ENCODE results near the gene ZFHX2.
"Not testable (repeated sequence)": the region's sequence is repeated elsewhere in the genome, so short reads cannot be mapped to it uniquely, and the experiment has no call there.

ZFHX2 gene

GRCh38 chr14:23590198-23590597 lies 38.6 kb upstream of the ZFHX2 start:
- no peak overlapping the region for H2AFZ ChIP-seq (ENCODE audit: low read length)
- no peaks in the 10 kb centered on the region for H3K27me3 ChIP-seq (ENCODE audit: insufficient read depth, low read length)
- H3K36me3 ChIP-seq (ENCODE audit: insufficient read depth, low read length), result no peaks in the 10 kb centered on the region
- no peak overlapping the region for H3K4me2 ChIP-seq (ENCODE audit: low read length)
- no peak overlapping the region for H3K27ac ChIP-seq (ENCODE audit: low read depth, low read length, poor library complexity, severe bottlenecking)
- no peaks in the 10 kb centered on the region for H3K79me2 ChIP-seq (ENCODE audit: insufficient read depth, low read length)
- no peaks in the 10 kb centered on the region for H3F3A ChIP-seq (ENCODE audit: insufficient read depth, low read length)
- no peaks in the 10 kb centered on the region for H3K4me1 ChIP-seq (ENCODE audit: insufficient read depth, low read length, severe bottlenecking)
- H3K9ac ChIP-seq (ENCODE audit: low read length), result no peak overlapping the region
- H3K9me3 ChIP-seq (ENCODE audit: low read length), result no peaks in the 10 kb centered on the region
- H3K9me2 ChIP-seq (ENCODE audit: low read depth, low read length), result no peaks in the 10 kb centered on the region
- H3K4me3 ChIP-seq (ENCODE audit: low read depth, low read length, poor library complexity, severe bottlenecking), result no peak overlapping the region
- TF ChIP-seq CTCF (IDR thresholded peaks at IDR 0.05; ENCODE audit: low read length) (no peak), EZH2 (IDR thresholded peaks at IDR 0.05; ENCODE audit: borderline replicate concordance, low read length) (no peak)
- no peaks in the 10 kb centered on the region for H4K20me1 ChIP-seq (ENCODE audit: insufficient read depth, low read length)

GRCh38 chr14:23589606-23590005 lies 38.0 kb upstream of the ZFHX2 start:
- Histone ChIP-seq H3K9ac (ENCODE audit: low read length) (no peak overlapping the region), H3K27me3 (ENCODE audit: insufficient read depth, low read length) (no peaks in the 10 kb centered on the region)

GRCh38 chr14:23588884-23589598 lies 37.5 kb upstream of the ZFHX2 start:
- Histone ChIP-seq H3F3A (ENCODE audit: insufficient read depth, low read length) (no peaks in the 10 kb centered on the region), H2AFZ (ENCODE audit: low read length) (no peak overlapping the region), H3K4me3 (ENCODE audit: low read depth, low read length, poor library complexity, severe bottlenecking) (no peak overlapping the region), H3K36me3 (ENCODE audit: insufficient read depth, low read length) (no peaks in the 10 kb centered on the region), H3K27me3 (ENCODE audit: insufficient read depth, low read length) (no peaks in the 10 kb centered on the region), H3K9me3 (ENCODE audit: low read length) (no peaks in the 10 kb centered on the region), H3K4me2 (ENCODE audit: low read length) (no peak overlapping the region), H3K9me2 (ENCODE audit: low read depth, low read length) (no peaks in the 10 kb centered on the region), H3K9ac (ENCODE audit: low read length) (no peak overlapping the region), H3K4me1 (ENCODE audit: insufficient read depth, low read length, severe bottlenecking) (no peaks in the 10 kb centered on the region), H3K79me2 (ENCODE audit: insufficient read depth, low read length) (no peaks in the 10 kb centered on the region), H4K20me1 (ENCODE audit: insufficient read depth, low read length) (no peaks in the 10 kb centered on the region), H3K27ac (ENCODE audit: low read depth, low read length, poor library complexity, severe bottlenecking) (no peak overlapping the region)
- no peak for TF ChIP-seq EZH2 (IDR thresholded peaks at IDR 0.05; ENCODE audit: borderline replicate concordance, low read length)
- peak; percentile 81 for TF ChIP-seq CTCF (IDR thresholded peaks at IDR 0.05; ENCODE audit: low read length)

More at GRCh38 chr14:23589606-23590005, 38.0 kb upstream of the ZFHX2 start:
- no peak for TF ChIP-seq CTCF (IDR thresholded peaks at IDR 0.05; ENCODE audit: low read length)
- TF ChIP-seq EZH2 (IDR thresholded peaks at IDR 0.05; ENCODE audit: borderline replicate concordance, low read length), result no peak
- no peaks in the 10 kb centered on the region for H3K36me3 ChIP-seq (ENCODE audit: insufficient read depth, low read length)
- H3K27ac ChIP-seq (ENCODE audit: low read depth, low read length, poor library complexity, severe bottlenecking), result no peak overlapping the region
- H3K4me3 ChIP-seq (ENCODE audit: low read depth, low read length, poor library complexity, severe bottlenecking), result no peak overlapping the region
- no peaks in the 10 kb centered on the region for H3K4me1 ChIP-seq (ENCODE audit: insufficient read depth, low read length, severe bottlenecking)
- H3K4me2 ChIP-seq (ENCODE audit: low read length), result no peak overlapping the region
- no peaks in the 10 kb centered on the region for H3F3A ChIP-seq (ENCODE audit: insufficient read depth, low read length)
- no peak overlapping the region for H2AFZ ChIP-seq (ENCODE audit: low read length)
- no peaks in the 10 kb centered on the region for H3K9me3 ChIP-seq (ENCODE audit: low read length)
- no peaks in the 10 kb centered on the region for H3K79me2 ChIP-seq (ENCODE audit: insufficient read depth, low read length)
- H3K9me2 ChIP-seq (ENCODE audit: low read depth, low read length), result no peaks in the 10 kb centered on the region
- no peaks in the 10 kb centered on the region for H4K20me1 ChIP-seq (ENCODE audit: insufficient read depth, low read length)

GRCh38 chr14:23584527-23585203 lies 33.1 kb upstream of the ZFHX2 start:
- not testable (repeated sequence) for H3K9ac ChIP-seq (ENCODE audit: low read length); H3K4me2 ChIP-seq (ENCODE audit: low read length); H3K4me3 ChIP-seq (ENCODE audit: low read depth, low read length, poor library complexity, severe bottlenecking); H3F3A ChIP-seq (ENCODE audit: insufficient read depth, low read length); H3K36me3 ChIP-seq (ENCODE audit: insufficient read depth, low read length); H3K9me2 ChIP-seq (ENCODE audit: low read depth, low read length); H3K27ac ChIP-seq (ENCODE audit: low read depth, low read length, poor library complexity, severe bottlenecking); H3K9me3 ChIP-seq (ENCODE audit: low read length); H3K4me1 ChIP-seq (ENCODE audit: insufficient read depth, low read length, severe bottlenecking); H3K27me3 ChIP-seq (ENCODE audit: insufficient read depth, low read length); H4K20me1 ChIP-seq (ENCODE audit: insufficient read depth, low read length); H2AFZ ChIP-seq (ENCODE audit: low read length); H3K79me2 ChIP-seq (ENCODE audit: insufficient read depth, low read length)

- H3K27ac ChIP-seq (ENCODE audit: low read depth, low read length, poor library complexity, severe bottlenecking); H2AFZ ChIP-seq (ENCODE audit: low read length); H4K20me1 ChIP-seq (ENCODE audit: insufficient read depth, low read length); H3K4me3 ChIP-seq (ENCODE audit: low read depth, low read length, poor library complexity, severe bottlenecking); H3K4me2 ChIP-seq (ENCODE audit: low read length); H3K9ac ChIP-seq (ENCODE audit: low read length); H3K79me2 ChIP-seq (ENCODE audit: insufficient read depth, low read length); H3K9me3 ChIP-seq (ENCODE audit: low read length); H3K4me1 ChIP-seq (ENCODE audit: insufficient read depth, low read length, severe bottlenecking); H3F3A ChIP-seq (ENCODE audit: insufficient read depth, low read length); H3K9me2 ChIP-seq (ENCODE audit: low read depth, low read length); H3K27me3 ChIP-seq (ENCODE audit: insufficient read depth, low read length); H3K36me3 ChIP-seq (ENCODE audit: insufficient read depth, low read length): not testable (repeated sequence)
Observed at GRCh38 chr14:23583761-23584526, 32.4 kb upstream of the ZFHX2 start.
